Measurements from ENCODE around the gene LHX4.

DNA sequence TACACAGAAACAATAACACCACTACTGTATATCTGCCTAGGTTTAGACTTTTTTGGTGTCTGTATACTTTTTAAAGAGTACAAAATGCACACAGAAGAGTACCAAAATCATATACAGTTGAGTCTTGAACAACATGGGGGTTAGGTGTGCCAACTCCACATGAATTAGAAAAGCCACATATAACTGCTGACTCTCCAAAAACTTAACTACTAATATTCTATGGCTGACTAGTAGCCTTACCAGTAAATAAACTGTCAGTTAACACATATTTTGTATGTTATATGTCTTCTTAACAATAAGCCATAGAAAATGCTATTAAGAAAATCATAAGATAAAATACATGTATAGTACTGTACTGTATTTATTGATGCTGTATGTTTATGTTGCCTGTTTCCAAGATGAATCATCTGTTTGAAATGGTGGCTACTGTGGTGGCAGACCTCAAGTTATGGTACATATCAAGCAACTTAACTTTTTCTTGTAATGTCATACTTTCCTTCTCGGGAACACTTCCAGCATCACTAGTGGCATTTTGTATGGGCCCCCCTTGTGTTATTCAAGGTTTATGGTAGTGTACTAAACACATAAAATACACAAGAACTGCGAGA, 71.2 kb downstream of the LHX4 start:
- TF ChIP-seq, protein P1, sequence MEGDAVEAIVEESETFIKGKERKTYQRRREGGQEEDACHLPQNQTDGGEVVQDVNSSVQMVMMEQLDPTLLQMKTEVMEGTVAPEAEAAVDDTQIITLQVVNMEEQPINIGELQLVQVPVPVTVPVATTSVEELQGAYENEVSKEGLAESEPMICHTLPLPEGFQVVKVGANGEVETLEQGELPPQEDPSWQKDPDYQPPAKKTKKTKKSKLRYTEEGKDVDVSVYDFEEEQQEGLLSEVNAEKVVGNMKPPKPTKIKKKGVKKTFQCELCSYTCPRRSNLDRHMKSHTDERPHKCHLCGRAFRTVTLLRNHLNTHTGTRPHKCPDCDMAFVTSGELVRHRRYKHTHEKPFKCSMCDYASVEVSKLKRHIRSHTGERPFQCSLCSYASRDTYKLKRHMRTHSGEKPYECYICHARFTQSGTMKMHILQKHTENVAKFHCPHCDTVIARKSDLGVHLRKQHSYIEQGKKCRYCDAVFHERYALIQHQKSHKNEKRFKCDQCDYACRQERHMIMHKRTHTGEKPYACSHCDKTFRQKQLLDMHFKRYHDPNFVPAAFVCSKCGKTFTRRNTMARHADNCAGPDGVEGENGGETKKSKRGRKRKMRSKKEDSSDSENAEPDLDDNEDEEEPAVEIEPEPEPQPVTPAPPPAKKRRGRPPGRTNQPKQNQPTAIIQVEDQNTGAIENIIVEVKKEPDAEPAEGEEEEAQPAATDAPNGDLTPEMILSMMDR (IDR thresholded peaks at IDR 0.05): no peak
- TF ChIP-seq POLR2AphosphoS5 (IDR thresholded peaks at IDR 0.05): no peak

All from transverse colon (tissue), 4 donors.